HEK293 (cell line): ENCODE measurements around the gene RNF187.
A peak's percentile ranks its signal among the peaks of the same experiment; 100 is the strongest.

Experiments used
- ATF2 ChIP-seq: fragments of 450-650 bp; formaldehyde crosslinking; IDR thresholded peaks from 2 replicates; pipeline ENCODE4 v1.5.1; 2016; ENCODE audit warnings: missing biosample characterization, missing genetic modification characterization, low read depth
- BCL11B ChIP-seq: fragments of 450-650 bp; formaldehyde crosslinking; IDR thresholded peaks from 2 replicates; pipeline ENCODE4 v1.5.1; 2016; ENCODE audit warnings: low read depth, missing biosample characterization, missing genetic modification characterization
- EGR2 ChIP-seq: fragments of 450-650 bp; formaldehyde crosslinking; IDR thresholded peaks from 2 replicates; pipeline ENCODE4 v1.5.1; 2016; ENCODE audit warnings: low read depth, missing biosample characterization, missing genetic modification characterization
- FEZF1 ChIP-seq: fragments of 450-650 bp; formaldehyde crosslinking; IDR thresholded peaks from 2 replicates; pipeline ENCODE4 v1.5.1; 2016; ENCODE audit warnings: missing biosample characterization, missing genetic modification characterization
- GLI4 ChIP-seq: fragments of 450-650 bp; formaldehyde crosslinking; IDR thresholded peaks from 2 replicates; pipeline ENCODE4 v1.5.1; 2016; ENCODE audit warnings: missing biosample characterization, missing genetic modification characterization
- KLF10 ChIP-seq: fragments of 450-650 bp; IDR thresholded peaks from 2 replicates; pipeline ENCODE4 v1.5.1; 2018; ENCODE audit warnings: missing biosample characterization, mild to moderate bottlenecking, missing genetic modification characterization
- KLF7 ChIP-seq: fragments of 450-650 bp; formaldehyde crosslinking; IDR thresholded peaks from 2 replicates; pipeline ENCODE4 v1.5.1; 2016; ENCODE audit warnings: missing biosample characterization, missing genetic modification characterization, borderline replicate concordance
- KLF9 ChIP-seq: fragments of 450-650 bp; formaldehyde crosslinking; IDR thresholded peaks from 2 replicates; pipeline ENCODE4 v1.5.1; 2016; ENCODE audit warnings: missing biosample characterization, missing genetic modification characterization, low read depth
- PBX3 ChIP-seq: sonication (generic); formaldehyde crosslinking; IDR thresholded peaks from 2 replicates; pipeline ENCODE4 v1.8.1; 2022; ENCODE audit warnings: mild to moderate bottlenecking, moderate library complexity, missing genetic modification reagents
- PRDM2 ChIP-seq: fragments of 450-650 bp; formaldehyde crosslinking; IDR thresholded peaks from 2 replicates; pipeline ENCODE4 v1.5.1; 2016; ENCODE audit warnings: missing biosample characterization, missing genetic modification characterization, borderline replicate concordance
- PRDM4 ChIP-seq: fragments of 450-650 bp; formaldehyde crosslinking; IDR thresholded peaks from 2 replicates; pipeline ENCODE4 v1.5.1; 2017; ENCODE audit warnings: missing biosample characterization, missing genetic modification characterization
- REPIN1 ChIP-seq: fragments of 450-650 bp; formaldehyde crosslinking; IDR thresholded peaks from 2 replicates; pipeline ENCODE4 v1.5.1; 2017; ENCODE audit warnings: missing biosample characterization, missing genetic modification characterization, low read depth
- TRIM28 ChIP-seq: IDR thresholded peaks from 2 replicates; pipeline ENCODE4 v1.6.1; 2011; ENCODE audit warnings: low read length, control low read depth, borderline replicate concordance
- ZBTB1 ChIP-seq: fragments of 450-650 bp; formaldehyde crosslinking; IDR thresholded peaks from 2 replicates; pipeline ENCODE4 v1.5.1; 2016; ENCODE audit warnings: missing biosample characterization, missing genetic modification characterization
- ZNF121 ChIP-seq: fragments of 450-650 bp; formaldehyde crosslinking; IDR thresholded peaks from 2 replicates; pipeline ENCODE4 v1.5.1; 2016; ENCODE audit warnings: missing biosample characterization, missing genetic modification characterization
- ZNF132 ChIP-seq: fragments of 450-650 bp; formaldehyde crosslinking; IDR thresholded peaks from 2 replicates; pipeline ENCODE4 v1.5.1; 2017; ENCODE audit warnings: missing biosample characterization, missing genetic modification characterization, borderline replicate concordance
- ZNF174 ChIP-seq: fragments of 450-650 bp; formaldehyde crosslinking; IDR thresholded peaks from 2 replicates; pipeline ENCODE4 v1.5.0; 2017; ENCODE audit warnings: missing biosample characterization, mild to moderate bottlenecking, missing genetic modification characterization
- ZNF211 ChIP-seq: fragments of 450-650 bp; formaldehyde crosslinking; IDR thresholded peaks from 2 replicates; pipeline ENCODE4 v1.5.1; 2016; ENCODE audit warnings: low read depth, missing biosample characterization, missing genetic modification characterization
- ZNF221 ChIP-seq: fragments of 450-650 bp; formaldehyde crosslinking; IDR thresholded peaks from 2 replicates; pipeline ENCODE4 v1.5.1; 2017; ENCODE audit warnings: missing biosample characterization, missing genetic modification characterization, borderline replicate concordance
- ZNF266 ChIP-seq: fragments of 450-650 bp; formaldehyde crosslinking; IDR thresholded peaks from 2 replicates; pipeline ENCODE4 v1.5.1; 2016; ENCODE audit warnings: missing biosample characterization, missing genetic modification characterization, low read depth
- ZNF341 ChIP-seq: fragments of 450-650 bp; formaldehyde crosslinking; IDR thresholded peaks from 2 replicates; pipeline ENCODE4; 2016; ENCODE audit warnings: low read depth, missing biosample characterization, missing genetic modification characterization
- ZNF521 ChIP-seq: fragments of 450-650 bp; formaldehyde crosslinking; IDR thresholded peaks from 2 replicates; pipeline ENCODE4 v1.5.1; 2017; ENCODE audit warnings: missing biosample characterization, mild to moderate bottlenecking, missing genetic modification characterization
- ZNF530 ChIP-seq: fragments of 450-650 bp; formaldehyde crosslinking; IDR thresholded peaks from 2 replicates; pipeline ENCODE4 v1.5.1; 2016; ENCODE audit warnings: low read depth, missing biosample characterization, missing genetic modification characterization
- ZNF549 ChIP-seq: fragments of 450-650 bp; IDR thresholded peaks from 2 replicates; pipeline ENCODE4 v1.5.1; 2018; ENCODE audit warnings: missing biosample characterization, missing genetic modification characterization, mild to moderate bottlenecking, inconsistent platforms, moderate library complexity
- ZNF555 ChIP-seq: fragments of 450-650 bp; formaldehyde crosslinking; conservative IDR thresholded peaks from 2 replicates; pipeline ENCODE4 v1.5.1; 2017; ENCODE audit warnings: missing biosample characterization, mild to moderate bottlenecking, missing genetic modification characterization, inconsistent platforms
- ZNF626 ChIP-seq: fragments of 450-650 bp; sonication (Bioruptor Pico); formaldehyde crosslinking; IDR thresholded peaks from 2 replicates; pipeline ENCODE4 v1.5.1; 2018; ENCODE audit warnings: missing biosample characterization, missing genetic modification characterization, inconsistent platforms
- ZNF629 ChIP-seq: fragments of 450-650 bp; formaldehyde crosslinking; IDR thresholded peaks from 2 replicates; pipeline ENCODE4 v1.5.1; 2017; ENCODE audit warnings: missing biosample characterization, missing genetic modification characterization
- ZNF654 ChIP-seq: fragments of 450-650 bp; formaldehyde crosslinking; IDR thresholded peaks from 2 replicates; pipeline ENCODE4 v1.5.1; 2016; ENCODE audit warnings: low read depth, missing biosample characterization, missing genetic modification characterization
- ZNF664 ChIP-seq: fragments of 450-650 bp; formaldehyde crosslinking; IDR thresholded peaks from 2 replicates; pipeline ENCODE4 v1.5.1; 2016; ENCODE audit warnings: missing biosample characterization, missing genetic modification characterization
- ZNF76 ChIP-seq: fragments of 450-650 bp; formaldehyde crosslinking; IDR thresholded peaks from 2 replicates; pipeline ENCODE4; 2016; ENCODE audit warnings: low read depth, missing biosample characterization, missing genetic modification characterization, borderline replicate concordance

The RNF187 gene

GRCh38 chr1:228452194-228453021, 34.8 kb upstream of the RNF187 start (continued):
- TF ChIP-seq ZNF121 (0 out of 2 replicates have a peak, but pooled peaks have one; percentile 20), TRIM28 (no peak), ZNF530 (tag by site-specific recombination) (no peak), KLF7 (tag by site-specific recombination) (no peak), PBX3 (CRISPR knock-in tag) (no peak), KLF9 (tag by site-specific recombination) (no peak), EGR2 (tag by site-specific recombination) (no peak), ZNF76 (tag by site-specific recombination) (no peak), ZNF132 (tag by site-specific recombination) (no peak), ZNF549 (tag by site-specific recombination) (no peak), ZNF266 (no peak), ZNF174 (no peak), ZNF221 (no peak), BCL11B (peak; percentile 100), REPIN1 (tag by site-specific recombination) (no peak), ZNF211 (tag by site-specific recombination) (no peak), ZNF664 (tag by site-specific recombination) (no peak), ZBTB1 (tag by site-specific recombination) (no peak), PRDM2 (no peak), ZNF555 (tag by site-specific recombination) (no peak), ATF2 (tag by site-specific recombination) (no peak), GLI4 (no peak), ZNF521 (tag by site-specific recombination) (no peak), ZNF629 (no peak), ZNF341 (no peak), FEZF1 (tag by site-specific recombination) (no peak), ZNF654 (no peak), ZNF626 (no peak), PRDM4 (tag by site-specific recombination) (no peak), KLF10 (tag by site-specific recombination) (no peak)
